ENCODE measurements around the gene HMGCR. TPM values are rescaled to one million over a fixed set of nuclear protein-coding genes. Genes with fewer than 3 reads are reported as not detected.
A peak's percentile ranks its signal among the peaks of the same experiment; 100 is the strongest.

The HMGCR gene
- total and polyA plus RNA-seq, 2 of the 8 experiments (the other 6 are each of a cell fraction or from before 2014, with no cell fraction given): 45.8 to 199 TPM

DNA sequence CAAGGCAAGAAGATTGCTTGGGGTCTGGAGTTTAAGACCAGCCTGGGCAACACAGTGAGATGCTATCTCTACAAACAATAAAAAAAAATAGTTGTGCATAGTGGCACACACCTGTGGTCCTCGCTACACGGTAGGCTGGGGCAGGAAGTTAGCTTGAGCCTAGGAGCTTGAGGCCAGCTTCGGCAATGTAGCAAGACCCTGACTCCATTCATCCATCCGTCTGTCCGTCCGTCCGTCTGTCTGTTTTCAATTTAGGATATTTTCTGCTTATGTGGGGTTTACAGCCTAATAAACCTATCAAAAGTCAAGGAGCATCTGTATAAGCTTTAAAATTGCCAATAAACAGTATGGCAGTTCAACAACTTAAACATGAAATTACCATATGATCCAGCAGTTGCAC, 19.7 kb downstream of the HMGCR start:
- DNase-seq (ENCODE audit: low read depth in 1 of 2, low spot score in 2 of 2) (no peak), FAIRE-seq (no peak)
- Histone ChIP-seq H3K18ac (ENCODE audit: extremely low read depth, low read length) (no peak overlapping the region), H3K9ac (replicated peaks in 1 of 4; ENCODE audit: extremely low read depth in 1 of 4, low read depth in 3 of 4, low read length in 3 of 4) (no peak overlapping the region), H3K36me3 (ENCODE audit: control insufficient read depth in 2 of 4, insufficient read depth in 4 of 4, low read length in 3 of 4) (peaks cover 42 to 100% (median 82%) of the 10 kb centered on the region in 4 experiments), H4K8ac (ENCODE audit: extremely low read depth, insufficient read depth, low read length) (no peak overlapping the region), H3K23me2 (ENCODE audit: low read depth, low read length) (no peaks in the 10 kb centered on the region), H3K27me3 (replicated peaks in 1 of 4; ENCODE audit: control insufficient read depth in 3 of 4, extremely low read depth in 1 of 4, insufficient read depth in 3 of 4, low read length in 3 of 4) (no peaks in the 10 kb centered on the region), H2BK20ac (ENCODE audit: low read length) (no peak overlapping the region), H2BK120ac (replicated peaks; ENCODE audit: low read depth, low read length) (no peak overlapping the region), H4K5ac (ENCODE audit: insufficient read length, low read depth, low read length) (no peak overlapping the region), H3K4ac (replicated peaks; ENCODE audit: insufficient read length, low read depth, low read length) (no peak overlapping the region), H4K20me1 (replicated peaks in 1 of 2; ENCODE audit: control insufficient read depth in 1 of 2, insufficient read depth in 2 of 2, low read length in 2 of 2) (peaks cover 4 to 8% of the 10 kb centered on the region in 2 experiments), H3K56ac (replicated peaks; ENCODE audit: insufficient read length, low read depth, low read length) (no peak overlapping the region), H2AK5ac (ENCODE audit: low read depth, low read length) (no peak overlapping the region), H3K27ac (ENCODE audit: low read depth, low read length) (no peak overlapping the region), H3K79me2 (ENCODE audit: control insufficient read depth in 1 of 2, insufficient read depth in 2 of 2, low read length in 2 of 2) (0 out of 4 replicates have a peak, but pooled peaks cover 0 to 3% of the 10 kb centered on the region in 2 experiments), H3K14ac (ENCODE audit: insufficient read length) (no peak overlapping the region), H2BK5ac (ENCODE audit: low read depth, low read length) (no peak overlapping the region), H3K4me2 (ENCODE audit: insufficient read depth in 1 of 2, low read depth in 2 of 2, low read length in 2 of 2) (no peak overlapping the region), H2AFZ (ENCODE audit: low read length) (no peak overlapping the region), H3K23ac (ENCODE audit: insufficient read length) (no peak overlapping the region), H3K79me1 (ENCODE audit: low read depth, low read length) (no peaks in the 10 kb centered on the region), H2BK12ac (ENCODE audit: low read depth, low read length) (no peak overlapping the region), H3K9me3 (ENCODE audit: insufficient read depth in 2 of 2, low read depth in 1 of 2, low read length in 1 of 2) (no peaks in the 10 kb centered on the region), H4K91ac (replicated peaks; ENCODE audit: insufficient read length, low read length) (no peak overlapping the region), H3K4me1 (replicated peaks in 1 of 4; ENCODE audit: control insufficient read depth in 3 of 4, insufficient read depth in 4 of 4, low read length in 3 of 4) (no peaks in the 10 kb centered on the region), H3K4me3 (ENCODE audit: extremely low read depth in 1 of 4, insufficient read depth in 2 of 4, low read depth in 3 of 4, low read length in 4 of 4) (no peak overlapping the region), H2BK15ac (ENCODE audit: low read length) (no peak overlapping the region)
- ChIA-PET POLR2A (ENCODE audit: partially characterized antibody) (no interaction called here), CTCF (ENCODE audit: partially characterized antibody) (interaction anchor here (0.6 kb wide), 1 partner anchor 128 kb away, joined by 7 read pairs; no protein-coding TSS in a partner anchor)
- TF ChIP-seq TBP (IDR thresholded peaks at IDR 0.05; ENCODE audit: low read depth, low read length): no peak
- TF ChIP-seq, protein P1, sequence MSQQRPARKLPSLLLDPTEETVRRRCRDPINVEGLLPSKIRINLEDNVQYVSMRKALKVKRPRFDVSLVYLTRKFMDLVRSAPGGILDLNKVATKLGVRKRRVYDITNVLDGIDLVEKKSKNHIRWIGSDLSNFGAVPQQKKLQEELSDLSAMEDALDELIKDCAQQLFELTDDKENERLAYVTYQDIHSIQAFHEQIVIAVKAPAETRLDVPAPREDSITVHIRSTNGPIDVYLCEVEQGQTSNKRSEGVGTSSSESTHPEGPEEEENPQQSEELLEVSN (IDR thresholded peaks at IDR 0.05): no peak
- no peak for TF ChIP-seq POLR2A (IDR thresholded peaks at IDR 0.05; ENCODE audit: control extremely low read depth in 1 of 2, low read depth in 2 of 2, low read length in 2 of 2)
- TF ChIP-seq POLR2AphosphoS5 (IDR thresholded peaks at IDR 0.05; ENCODE audit: low read depth, low read length): peak; percentile 45; the same call in 1 of the 2 replicates
- no peak for TF ChIP-seq SP2 (IDR thresholded peaks at IDR 0.05; ENCODE audit: low read length)
- 85% methylated on average over 7 of the region's 7 CpGs; no CpG with 5 or more reads in 1 of the 2 experiments for WGBS, 2 experiments (ENCODE audit: extremely low coverage in 1 of 2, insufficient coverage in 1 of 2, insufficient read length in 1 of 2, insufficient replicate concordance in 2 of 2, low coverage in 1 of 2, low lambda C conversion rate in 2 of 2, missing lambda C conversion rate in 1 of 2)
